MCF 10A (cell line): ENCODE data around the gene NIPSNAP3A. TPM values are rescaled to one million over a fixed set of nuclear protein-coding genes. Genes with fewer than 3 reads are reported as not detected.

ENCODE experiments used
- BruUV-seq: library from RNA; stranded (reverse); fragments of 400-500 nt; replicated peaks from 2 replicates; lab custom pipeline; 2021; lab: Mats Ljungman, UMichigan
- CTCF ChIA-PET: fragments of 300-600 bp; sonication (Branson Sonifier 250); formaldehyde crosslinking; extraction: SDS; loops from one replicate; lab custom pipeline; 2021; ENCODE audit warnings: antibody characterized with exemption, inconsistent platforms; lab: Yijun Ruan, JAX
- POLR2A ChIA-PET: fragments of 300-600, 350-650 bp; sonication (Branson Sonifier 250); formaldehyde crosslinking; extraction: SDS; loops from one replicate; lab custom pipeline; 2020; ENCODE audit warnings: antibody characterized with exemption, inconsistent platforms; lab: Yijun Ruan, JAX
- DNase-seq: peaks from one replicate; pipeline ENCODE4 v3.0.0-alpha.2; 2018; ENCODE audit not compliant: unreplicated experiment
- H3K27ac Mint-ChIP-seq: one replicate; pipeline ENCODE4 v1.8.0; 2022; ENCODE audit warnings: mild to moderate bottlenecking, low read depth, mixed read lengths; ENCODE audit not compliant: unreplicated experiment
- H3K27me3 Mint-ChIP-seq: one replicate; pipeline ENCODE4 v1.8.0; 2022; ENCODE audit warnings: mixed read lengths; ENCODE audit not compliant: insufficient read depth, unreplicated experiment
- H3K36me3 Mint-ChIP-seq: one replicate; pipeline ENCODE4 v1.8.0; 2022; ENCODE audit warnings: mild to moderate bottlenecking, moderate library complexity, mixed read lengths; ENCODE audit not compliant: insufficient read depth, unreplicated experiment
- H3K4me1 Mint-ChIP-seq: one replicate; pipeline ENCODE4 v1.8.0; 2022; ENCODE audit warnings: mixed read lengths; ENCODE audit not compliant: insufficient read depth, unreplicated experiment
- H3K4me3 Mint-ChIP-seq: one replicate; pipeline ENCODE4 v1.8.0; 2022; ENCODE audit warnings: mild to moderate bottlenecking, moderate library complexity, mixed read lengths; ENCODE audit not compliant: unreplicated experiment
- H3K9me3 Mint-ChIP-seq: one replicate; pipeline ENCODE4 v1.8.0; 2022; ENCODE audit warnings: mixed read lengths; ENCODE audit not compliant: unreplicated experiment
- intact Hi-C: fragments of 100-400 bp; cut with micrococcal nuclease; formaldehyde crosslinking; loops from 2 replicates; pipeline ENCODE4 v1.14.1; 2022
- total RNA-seq: library from RNA; stranded (reverse); gene quantifications from 2 replicates; pipeline ENCODE4 v1.2.3, GENCODE V29; 2022
- TF ChIP-seq, protein P1 (sequence below): fragments of 200-600 bp; IDR thresholded peaks from one replicate; pipeline ENCODE4 v1.8.0; 2022; ENCODE audit warnings: antibody characterized with exemption, mild to moderate bottlenecking; ENCODE audit not compliant: unreplicated experiment

The NIPSNAP3A gene
- total RNA-seq, 1 experiment from 2014 or later = 15.4 TPM

DNA sequence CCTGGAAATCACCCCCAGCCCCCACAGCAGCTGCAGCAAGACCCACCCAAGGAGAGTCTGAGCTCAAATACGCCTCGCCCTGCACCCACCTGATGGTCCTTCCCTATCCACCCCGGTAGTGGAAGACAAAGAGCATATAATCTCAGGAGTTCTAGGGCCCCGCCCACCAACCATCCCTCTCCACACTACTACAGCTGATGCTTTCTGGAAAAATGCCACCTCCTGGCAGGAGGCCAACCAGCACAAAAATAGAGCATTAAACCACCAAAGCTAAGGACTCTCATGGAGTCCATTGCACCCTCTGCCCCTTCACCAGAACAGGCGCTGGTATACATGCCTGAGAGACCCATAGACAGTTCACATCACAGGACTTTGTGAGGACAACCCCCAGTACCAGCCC is 22.5 kb upstream of the NIPSNAP3A start:
- intact Hi-C loops = no loop called here
- ChIA-PET CTCF (interaction anchor here (0.6 kb wide), 1 partner anchor 479 kb away, joined by 3 read pairs; no protein-coding TSS in a partner anchor), POLR2A (interaction anchor here (0.6 kb wide), 1 partner anchor 119 kb away, joined by 4 read pairs; no protein-coding TSS in a partner anchor)
- no TSS peak for BruUV-seq
- peaks cover 6% of the 10 kb centered on the region for H3K9me3 Mint-ChIP-seq
- H3K36me3 Mint-ChIP-seq = no peaks in the 10 kb centered on the region
- no peak overlapping the region for H3K27ac Mint-ChIP-seq
- peaks cover 7% of the 10 kb centered on the region for H3K4me1 Mint-ChIP-seq
- peak; percentile 13 for DNase-seq
- H3K4me3 Mint-ChIP-seq = no peak overlapping the region
- TF ChIP-seq, protein P1, sequence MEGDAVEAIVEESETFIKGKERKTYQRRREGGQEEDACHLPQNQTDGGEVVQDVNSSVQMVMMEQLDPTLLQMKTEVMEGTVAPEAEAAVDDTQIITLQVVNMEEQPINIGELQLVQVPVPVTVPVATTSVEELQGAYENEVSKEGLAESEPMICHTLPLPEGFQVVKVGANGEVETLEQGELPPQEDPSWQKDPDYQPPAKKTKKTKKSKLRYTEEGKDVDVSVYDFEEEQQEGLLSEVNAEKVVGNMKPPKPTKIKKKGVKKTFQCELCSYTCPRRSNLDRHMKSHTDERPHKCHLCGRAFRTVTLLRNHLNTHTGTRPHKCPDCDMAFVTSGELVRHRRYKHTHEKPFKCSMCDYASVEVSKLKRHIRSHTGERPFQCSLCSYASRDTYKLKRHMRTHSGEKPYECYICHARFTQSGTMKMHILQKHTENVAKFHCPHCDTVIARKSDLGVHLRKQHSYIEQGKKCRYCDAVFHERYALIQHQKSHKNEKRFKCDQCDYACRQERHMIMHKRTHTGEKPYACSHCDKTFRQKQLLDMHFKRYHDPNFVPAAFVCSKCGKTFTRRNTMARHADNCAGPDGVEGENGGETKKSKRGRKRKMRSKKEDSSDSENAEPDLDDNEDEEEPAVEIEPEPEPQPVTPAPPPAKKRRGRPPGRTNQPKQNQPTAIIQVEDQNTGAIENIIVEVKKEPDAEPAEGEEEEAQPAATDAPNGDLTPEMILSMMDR = no peak
- no peaks in the 10 kb centered on the region for H3K27me3 Mint-ChIP-seq

- POLR2A ChIA-PET = no interaction called here
- no TSS peak for BruUV-seq
- intact Hi-C loops = no loop called here
- CTCF ChIA-PET = no interaction called here
- H3K36me3 Mint-ChIP-seq = no peaks in the 10 kb centered on the region
- TF ChIP-seq, protein P1 = no peak
- H3K9me3 Mint-ChIP-seq = no peaks in the 10 kb centered on the region
- H3K4me1 Mint-ChIP-seq = peaks cover 8% of the 10 kb centered on the region
- H3K4me3 Mint-ChIP-seq = no peak overlapping the region
- H3K27me3 Mint-ChIP-seq = no peaks in the 10 kb centered on the region
- no peak for DNase-seq
- H3K27ac Mint-ChIP-seq = no peak overlapping the region
Observed at GRCh38 chr9:104738452-104738851, 9.0 kb upstream of the NIPSNAP3A start.

DNA sequence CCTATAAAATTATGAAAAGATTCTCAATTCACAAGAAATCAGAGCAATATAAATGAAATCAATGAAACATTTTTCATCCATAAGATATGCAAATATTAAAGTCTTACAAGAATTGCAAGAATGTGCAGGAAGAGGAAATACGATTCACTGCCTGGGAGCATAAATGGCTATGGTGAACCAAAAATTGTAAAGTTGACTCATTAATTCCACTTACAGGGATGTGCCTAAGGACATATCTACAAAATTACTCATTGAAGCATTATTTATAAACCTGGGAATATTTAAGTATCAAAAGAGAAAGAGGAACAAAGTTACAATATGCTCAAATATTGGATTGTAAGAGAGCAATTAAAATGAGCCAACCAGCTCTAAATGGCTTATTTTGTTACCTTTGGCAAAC is 6.9 kb upstream of the NIPSNAP3A start:
- ChIA-PET POLR2A (no interaction called here), CTCF (interaction anchor here (1.1 to 1.6 kb wide), 2 partner anchors 564 kb away, joined by 3 to 5 read pairs; no protein-coding TSS in a partner anchor)
- no peaks in the 10 kb centered on the region for H3K9me3 Mint-ChIP-seq
- DNase-seq = peak; percentile 8
- intact Hi-C loops = loop anchor here (10.0 kb wide), 2 partner anchors 136 to 1346 kb away; partner anchors contain the start of gene OR13C2
- H3K4me3 Mint-ChIP-seq = no peak overlapping the region
- no peaks in the 10 kb centered on the region for H3K36me3 Mint-ChIP-seq
- TF ChIP-seq, protein P1 = no peak
- peaks cover 8% of the 10 kb centered on the region for H3K4me1 Mint-ChIP-seq
- no peak overlapping the region for H3K27ac Mint-ChIP-seq
- no peaks in the 10 kb centered on the region for H3K27me3 Mint-ChIP-seq
- no TSS peak for BruUV-seq

DNA sequence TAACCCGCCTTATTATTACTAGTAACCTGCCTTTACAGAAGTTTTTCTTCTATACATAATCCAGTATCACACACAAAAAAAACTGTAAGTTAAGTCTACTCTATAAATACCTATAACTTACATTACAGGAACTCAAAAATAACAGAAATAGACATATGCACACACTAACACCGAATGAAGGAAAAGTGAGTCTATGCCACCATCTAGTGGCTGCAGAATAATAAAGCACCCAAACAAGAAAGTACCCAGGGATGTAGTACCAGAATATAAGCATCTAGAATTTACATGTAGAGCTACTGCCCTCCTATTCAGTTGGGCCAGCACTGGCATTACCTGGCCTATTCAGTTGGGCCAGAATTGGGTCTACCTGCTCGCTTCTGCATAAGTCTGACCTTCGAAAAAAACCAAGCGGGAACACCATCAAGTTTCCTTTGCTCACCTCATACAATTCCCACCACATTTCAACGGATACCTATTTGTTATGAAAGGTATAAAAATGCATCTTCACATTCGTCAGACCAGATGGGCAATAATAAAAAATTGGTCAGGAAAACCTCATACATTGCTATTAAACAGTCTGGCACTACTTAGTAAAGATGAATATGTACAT is 4.0 kb upstream of the NIPSNAP3A start:
- no TSS peak for BruUV-seq
- ChIA-PET POLR2A (no interaction called here), CTCF (interaction anchor here (0.7 to 3.3 kb wide), 5 partner anchors 240 to 790 kb away, joined by 3 to 11 read pairs (median 3); no protein-coding TSS in a partner anchor)
- intact Hi-C loops = loop anchor here (1.0 to 10.0 kb wide), 6 partner anchors 61 to 1349 kb away; partner anchors contain the start of gene OR13C2
- Mint-ChIP-seq H3K4me3 (no peak overlapping the region), H3K9me3 (no peaks in the 10 kb centered on the region), H3K4me1 (peaks cover 17% of the 10 kb centered on the region), H3K36me3 (no peaks in the 10 kb centered on the region), H3K27ac (no peak overlapping the region), H3K27me3 (no peaks in the 10 kb centered on the region)
- TF ChIP-seq, protein P1 = peak; percentile 78
- DNase-seq = peak; percentile 76
